Measurements from ENCODE around the gene TMEM131. TPM values are rescaled to one million over a fixed set of nuclear protein-coding genes. Genes with fewer than 3 reads are reported as not detected.

The TMEM131 gene
- total RNA-seq, 1 donor from 2014 or later: 35.3 TPM

GRCh38 chr2:97718942-97719341, 276.8 kb downstream of the TMEM131 start:
- H3K4me3 ChIP-seq (ENCODE audit: insufficient read depth, low read depth, low read length): no peak overlapping the region
- H2AFZ ChIP-seq (ENCODE audit: low read depth, low read length): no peak overlapping the region
- no peak overlapping the region for H3K4me2 ChIP-seq (ENCODE audit: low read length)
- H3K36me3 ChIP-seq (ENCODE audit: insufficient read depth, low read length): no peaks in the 10 kb centered on the region
- H3K9me3 ChIP-seq (ENCODE audit: insufficient read depth, low read depth, low read length): no peaks in the 10 kb centered on the region
- no peaks in the 10 kb centered on the region for H3K9me3 Mint-ChIP-seq (ENCODE audit: unreplicated experiment)
- H3K27ac ChIP-seq (ENCODE audit: low read depth, low read length): no peak overlapping the region
- H3K9ac ChIP-seq (ENCODE audit: low read length): no peak overlapping the region
- no peak overlapping the region for H3K4me3 Mint-ChIP-seq (ENCODE audit: unreplicated experiment)
- H3K27me3 ChIP-seq (ENCODE audit: insufficient read depth, low read length): peaks cover 2% of the 10 kb centered on the region
- H4K20me1 ChIP-seq (ENCODE audit: insufficient read depth, low read length): no peaks in the 10 kb centered on the region
- DNase-seq (ENCODE audit: low read depth) (no peak), FAIRE-seq (no peak)
- H3K36me3 Mint-ChIP-seq (ENCODE audit: low read depth, unreplicated experiment): no peaks in the 10 kb centered on the region
- peaks cover 34% of the 10 kb centered on the region for H3K27me3 Mint-ChIP-seq (ENCODE audit: low read depth, unreplicated experiment)
- TF ChIP-seq EZH2 (IDR thresholded peaks at IDR 0.05; ENCODE audit: insufficient read depth, low read length): no peak
- TF ChIP-seq, protein P1, sequence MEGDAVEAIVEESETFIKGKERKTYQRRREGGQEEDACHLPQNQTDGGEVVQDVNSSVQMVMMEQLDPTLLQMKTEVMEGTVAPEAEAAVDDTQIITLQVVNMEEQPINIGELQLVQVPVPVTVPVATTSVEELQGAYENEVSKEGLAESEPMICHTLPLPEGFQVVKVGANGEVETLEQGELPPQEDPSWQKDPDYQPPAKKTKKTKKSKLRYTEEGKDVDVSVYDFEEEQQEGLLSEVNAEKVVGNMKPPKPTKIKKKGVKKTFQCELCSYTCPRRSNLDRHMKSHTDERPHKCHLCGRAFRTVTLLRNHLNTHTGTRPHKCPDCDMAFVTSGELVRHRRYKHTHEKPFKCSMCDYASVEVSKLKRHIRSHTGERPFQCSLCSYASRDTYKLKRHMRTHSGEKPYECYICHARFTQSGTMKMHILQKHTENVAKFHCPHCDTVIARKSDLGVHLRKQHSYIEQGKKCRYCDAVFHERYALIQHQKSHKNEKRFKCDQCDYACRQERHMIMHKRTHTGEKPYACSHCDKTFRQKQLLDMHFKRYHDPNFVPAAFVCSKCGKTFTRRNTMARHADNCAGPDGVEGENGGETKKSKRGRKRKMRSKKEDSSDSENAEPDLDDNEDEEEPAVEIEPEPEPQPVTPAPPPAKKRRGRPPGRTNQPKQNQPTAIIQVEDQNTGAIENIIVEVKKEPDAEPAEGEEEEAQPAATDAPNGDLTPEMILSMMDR (IDR thresholded peaks at IDR 0.05; ENCODE audit: insufficient read depth, low read depth, low read length): no peak
- H3K4me1 ChIP-seq (ENCODE audit: insufficient read depth, low read length): no peaks in the 10 kb centered on the region
- no peaks in the 10 kb centered on the region for H3K4me1 Mint-ChIP-seq (ENCODE audit: low read depth, unreplicated experiment)
- H3K27ac Mint-ChIP-seq (ENCODE audit: unreplicated experiment): no peak overlapping the region
- no peaks in the 10 kb centered on the region for H3K79me2 ChIP-seq (ENCODE audit: insufficient read depth, low read length)

GRCh38 chr2:97718051-97718882, 277.5 kb downstream of the TMEM131 start:
- DNase-seq (ENCODE audit: low read depth): no peak
- no peaks in the 10 kb centered on the region for H4K20me1 ChIP-seq (ENCODE audit: insufficient read depth, low read length)

More at GRCh38 chr2:97718051-97718882, 277.5 kb downstream of the TMEM131 start:
- TF ChIP-seq, protein P1 (IDR thresholded peaks at IDR 0.05; ENCODE audit: insufficient read depth, low read depth, low read length): no peak
- no peak for TF ChIP-seq EZH2 (IDR thresholded peaks at IDR 0.05; ENCODE audit: insufficient read depth, low read length)
- H3K9ac ChIP-seq (ENCODE audit: low read length): no peak overlapping the region
- no peaks in the 10 kb centered on the region for H3K36me3 ChIP-seq (ENCODE audit: insufficient read depth, low read length)
- H3K4me1 ChIP-seq (ENCODE audit: insufficient read depth, low read length): no peaks in the 10 kb centered on the region
- H3K36me3 Mint-ChIP-seq (ENCODE audit: low read depth, unreplicated experiment): no peaks in the 10 kb centered on the region
- H3K79me2 ChIP-seq (ENCODE audit: insufficient read depth, low read length): no peaks in the 10 kb centered on the region
- no peaks in the 10 kb centered on the region for H3K9me3 Mint-ChIP-seq (ENCODE audit: unreplicated experiment)
- H3K27ac ChIP-seq (ENCODE audit: low read depth, low read length): no peak overlapping the region
- no peak overlapping the region for H3K4me3 ChIP-seq (ENCODE audit: insufficient read depth, low read depth, low read length)
- H3K27ac Mint-ChIP-seq (ENCODE audit: unreplicated experiment): no peak overlapping the region
- H2AFZ ChIP-seq (ENCODE audit: low read depth, low read length): no peak overlapping the region
- no peak overlapping the region for H3K4me2 ChIP-seq (ENCODE audit: low read length)
- no peak overlapping the region for H3K4me3 Mint-ChIP-seq (ENCODE audit: unreplicated experiment)
- H3K27me3 ChIP-seq (ENCODE audit: insufficient read depth, low read length): no peaks in the 10 kb centered on the region
- peaks cover 36% of the 10 kb centered on the region for H3K27me3 Mint-ChIP-seq (ENCODE audit: low read depth, unreplicated experiment)
- H3K4me1 Mint-ChIP-seq (ENCODE audit: low read depth, unreplicated experiment): peaks cover 2% of the 10 kb centered on the region
- no peak for FAIRE-seq
- no peaks in the 10 kb centered on the region for H3K9me3 ChIP-seq (ENCODE audit: insufficient read depth, low read depth, low read length)

Data from astrocyte (in vitro differentiated cells and primary cell).